H9 (cell line): Measurements from ENCODE around the gene CC2D1A. TPM values are rescaled to one million over a fixed set of nuclear protein-coding genes. Genes with fewer than 3 reads are reported as not detected.

Source experiments
- DNase-seq: peaks from one replicate; pipeline ENCODE4 v3.0.0-alpha.2; 2017
- H2AFZ ChIP-seq: one replicate; pipeline ENCODE4 v1.6.1; 2013; ENCODE audit warnings: mild to moderate bottlenecking, low read length, control low read depth, moderate library complexity
- H2AK5ac ChIP-seq: 2 replicates; pipeline ENCODE4 v1.6.1; 2013; ENCODE audit warnings: low read length, control low read depth, mixed read lengths; ENCODE audit not compliant: insufficient read length
- H2BK120ac ChIP-seq: one replicate; pipeline ENCODE4 v1.6.1; 2013; ENCODE audit warnings: low read depth, mild to moderate bottlenecking, low read length, control low read depth, inconsistent platforms; ENCODE audit not compliant: poor library complexity, severe bottlenecking
- H2BK12ac ChIP-seq: 2 replicates; pipeline ENCODE4 v1.6.1; 2013; ENCODE audit warnings: low read length, control low read depth, mixed read lengths, low read depth; ENCODE audit not compliant: insufficient read length
- H2BK15ac ChIP-seq: 2 replicates; pipeline ENCODE4 v1.6.1; 2013; ENCODE audit warnings: low read depth, low read length, control low read depth
- H2BK20ac ChIP-seq: one replicate; pipeline ENCODE4 v1.6.1; 2013; ENCODE audit warnings: low read depth, mild to moderate bottlenecking, low read length, control low read depth, inconsistent platforms; ENCODE audit not compliant: poor library complexity, severe bottlenecking
- H2BK5ac ChIP-seq: 2 replicates; pipeline ENCODE4 v1.6.1; 2013; ENCODE audit warnings: low read length, control low read depth, mixed read lengths; ENCODE audit not compliant: insufficient read length
- H3K14ac ChIP-seq: 2 replicates; pipeline ENCODE4 v1.6.1; 2013; ENCODE audit warnings: low read length, control low read depth; ENCODE audit not compliant: insufficient read depth
- H3K18ac ChIP-seq: 2 replicates; pipeline ENCODE4 v1.6.1; 2013; ENCODE audit warnings: low read depth, mild to moderate bottlenecking, mixed read lengths, low read length, control low read depth; ENCODE audit not compliant: insufficient read length
- H3K23ac ChIP-seq: 2 replicates; pipeline ENCODE4 v1.6.1; 2013; ENCODE audit warnings: low read length, control low read depth, mixed read lengths, low read depth; ENCODE audit not compliant: insufficient read length
- H3K23me2 ChIP-seq: 2 replicates; pipeline ENCODE4 v1.6.1; 2013; ENCODE audit warnings: low read depth, mild to moderate bottlenecking, mixed read lengths, low read length, control low read depth; ENCODE audit not compliant: insufficient read length, poor library complexity, severe bottlenecking
- H3K27ac ChIP-seq: 2 replicates; pipeline ENCODE4 v1.5.1; 2013; ENCODE audit warnings: low read length, control low read depth, mixed read lengths, low read depth; ENCODE audit not compliant: insufficient read length
- H3K27me3 ChIP-seq: 2 replicates; pipeline ENCODE4 v1.6.1; 2013; ENCODE audit warnings: low read length, control low read depth, inconsistent platforms; ENCODE audit not compliant: insufficient read depth
- H3K4ac ChIP-seq: 2 replicates; pipeline ENCODE4 v1.6.1; 2013; ENCODE audit warnings: low read depth, mild to moderate bottlenecking, control low read depth, inconsistent platforms, low read length, moderate library complexity
- H3K4me1 ChIP-seq: 2 replicates; pipeline ENCODE4 v1.6.1; 2013; ENCODE audit warnings: low read length, control low read depth, inconsistent platforms; ENCODE audit not compliant: insufficient read depth
- H3K4me2 ChIP-seq: 2 replicates; pipeline ENCODE4 v1.6.1; 2013; ENCODE audit warnings: low read length, control low read depth, mixed read lengths; ENCODE audit not compliant: insufficient read length, insufficient read depth
- H3K56ac ChIP-seq: 2 replicates; pipeline ENCODE4 v1.6.1; 2013; ENCODE audit warnings: low read depth, mild to moderate bottlenecking, mixed read lengths, low read length, control low read depth; ENCODE audit not compliant: insufficient read length
- H3K79me1 ChIP-seq: 2 replicates; pipeline ENCODE4 v1.6.1; 2013; ENCODE audit warnings: low read depth, mild to moderate bottlenecking, moderate library complexity, low read length, control low read depth, inconsistent platforms; ENCODE audit not compliant: insufficient read depth, poor library complexity, severe bottlenecking
- H3K79me2 ChIP-seq: 2 replicates; pipeline ENCODE4 v1.6.1; 2013; ENCODE audit warnings: low read length, control low read depth, inconsistent platforms; ENCODE audit not compliant: insufficient read depth
- H3K9ac ChIP-seq: 2 replicates; pipeline ENCODE4 v1.6.1; 2013; ENCODE audit warnings: low read length, control low read depth, mixed read lengths; ENCODE audit not compliant: insufficient read length; ENCODE audit errors: extremely low read depth
- H3K9me3 ChIP-seq: one replicate; pipeline ENCODE4 v1.6.1; 2013; ENCODE audit warnings: low read depth, low read length, inconsistent platforms; ENCODE audit not compliant: control insufficient read depth
- H3T11ph ChIP-seq: one replicate; pipeline ENCODE4 v1.6.1; 2013; ENCODE audit warnings: mild to moderate bottlenecking, low read length, control low read depth, inconsistent platforms
- H4K20me1 ChIP-seq: one replicate; pipeline ENCODE4 v1.6.1; 2013; ENCODE audit not compliant: control insufficient read depth, insufficient read length, insufficient read depth
- H4K5ac ChIP-seq: 2 replicates; pipeline ENCODE4 v1.6.1; 2013; ENCODE audit warnings: low read depth, mild to moderate bottlenecking, mixed read lengths, low read length, control low read depth; ENCODE audit not compliant: insufficient read length
- H4K8ac ChIP-seq: replicated peaks from 2 replicates; pipeline ENCODE4 v1.6.1; 2013; ENCODE audit warnings: low read length, control low read depth, mixed read lengths, low read depth; ENCODE audit not compliant: insufficient read length
- H4K91ac ChIP-seq: 2 replicates; pipeline ENCODE4 v1.6.1; 2013; ENCODE audit warnings: low read depth, mild to moderate bottlenecking, moderate library complexity, mixed read lengths, low read length, control low read depth; ENCODE audit not compliant: insufficient read length
- H3K27ac Mint-ChIP-seq, 3 experiments: 2 replicates in 2 of 3; 3 replicates in 1 of 3; pipeline ENCODE4 v1.8.0; 2020 to 2021; ENCODE audit warnings: mixed read lengths in 3 of 3, mild to moderate bottlenecking in 1 of 3, moderate library complexity in 1 of 3
- H3K27me3 Mint-ChIP-seq: 2 replicates; pipeline ENCODE4 v1.8.0; 2021; ENCODE audit warnings: low read depth, mild to moderate bottlenecking, moderate library complexity, mixed read lengths
- H3K36me3 Mint-ChIP-seq, 3 experiments: 2 replicates in 2 of 3; 3 replicates in 1 of 3; pipeline ENCODE4 v1.8.0; 2020 to 2021; ENCODE audit warnings: low read depth in 3 of 3, mixed read lengths in 3 of 3; ENCODE audit not compliant: insufficient read depth in 1 of 3
- H3K4me1 Mint-ChIP-seq, 2 experiments: 2 replicates each; pipeline ENCODE4 v1.8.0; 2020; ENCODE audit warnings: mixed read lengths in 2 of 2
- H3K4me3 Mint-ChIP-seq, 2 experiments: 2 replicates in 1 of 2; 3 replicates in 1 of 2; pipeline ENCODE4 v1.8.0; 2020 to 2021; ENCODE audit warnings: mild to moderate bottlenecking in 2 of 2, mixed read lengths in 2 of 2, moderate library complexity in 1 of 2
- H3K9me3 Mint-ChIP-seq, 2 experiments: 2 replicates in 1 of 2; 3 replicates in 1 of 2; pipeline ENCODE4 v1.8.0; 2020; ENCODE audit warnings: mild to moderate bottlenecking in 2 of 2, mixed read lengths in 2 of 2, moderate library complexity in 1 of 2
- WGBS: extraction: QIAGEN DNeasy Blood & Tissue Kit; methylation state at CpG from one replicate; pipeline ENCODE4 v1.1.7; 2013; ENCODE audit warnings: missing lambda C conversion rate, low lambda C conversion rate, mixed read lengths; ENCODE audit not compliant: insufficient read length; ENCODE audit errors: extremely low coverage; 5-methylcytosine and 5-hydroxymethylcytosine counted together
- total RNA-seq: library from RNA; stranded (reverse); gene quantifications from 2 replicates; pipeline ENCODE4 v1.2.1, GENCODE V29; 2021
- TF ChIP-seq, protein P1 (sequence below): fragments of 200-600 bp; sonication (generic); conservative IDR thresholded peaks from 3 replicates; pipeline ENCODE4 v1.8.0; 2021; ENCODE audit warnings: antibody characterized with exemption, mild to moderate bottlenecking

CC2D1A gene
- total RNA-seq, 1 experiment from 2014 or later, result 48.5 TPM

DNA sequence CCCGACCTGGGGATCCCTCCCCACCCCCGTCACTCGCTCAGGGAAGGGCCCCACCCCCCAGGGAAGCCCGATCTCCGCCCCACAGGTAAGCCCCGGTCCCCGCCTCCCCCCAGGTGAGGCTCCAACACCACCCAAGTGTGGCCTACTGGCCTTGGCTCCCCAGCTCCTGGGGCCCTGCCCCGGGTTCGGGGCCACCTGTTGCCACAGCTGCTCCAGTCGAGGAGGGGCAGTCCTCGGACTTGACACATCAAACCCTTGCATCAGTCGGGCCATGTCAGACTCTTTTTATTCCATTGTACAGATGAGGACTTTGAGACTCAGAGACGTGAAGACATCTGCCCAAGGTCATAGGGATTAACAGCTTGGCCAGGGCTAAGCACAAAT, 512 bp downstream of the CC2D1A start:
- H3K9me3 Mint-ChIP-seq, result peaks cover 0 to 2% of the 10 kb centered on the region in 2 experiments; a peak in 2 of 5 replicates
- no peak overlapping the region for H4K8ac ChIP-seq
- H3K9me3 ChIP-seq, result no peaks in the 10 kb centered on the region
- peaks cover 9 to 10% of the 10 kb centered on the region in 2 experiments for H3K4me1 Mint-ChIP-seq
- no peak overlapping the region for H2AK5ac ChIP-seq
- no peak overlapping the region for H4K5ac ChIP-seq
- peaks cover 14% of the 10 kb centered on the region for H3K27me3 Mint-ChIP-seq
- H3K23me2 ChIP-seq, result peaks cover 10% of the 10 kb centered on the region
- no peak overlapping the region for H3K14ac ChIP-seq
- H3K27me3 ChIP-seq, result no peaks in the 10 kb centered on the region
- DNase-seq, result no peak
- no peak overlapping the region for H2AFZ ChIP-seq
- no peaks in the 10 kb centered on the region for H4K20me1 ChIP-seq
- H3K79me1 ChIP-seq, result no peaks in the 10 kb centered on the region
- H3K27ac ChIP-seq, result no peak overlapping the region
- no peak overlapping the region for H3K9ac ChIP-seq
- H3K4ac ChIP-seq, result no peak overlapping the region
- H2BK12ac ChIP-seq, result no peak overlapping the region
- no peak overlapping the region for H2BK120ac ChIP-seq
- H3K4me2 ChIP-seq, result peak overlapping the region; percentile 80
- no CpG with 5 or more reads among the region's 13 CpGs for WGBS
- no peaks in the 10 kb centered on the region for H3K4me1 ChIP-seq
- H3K56ac ChIP-seq, result no peak overlapping the region
- peak overlapping the region; percentile 81 to 86 for H3K4me3 Mint-ChIP-seq
- H3K18ac ChIP-seq, result no peak overlapping the region
- H4K91ac ChIP-seq, result no peak overlapping the region
- H2BK15ac ChIP-seq, result no peak overlapping the region
- no peak overlapping the region for H2BK5ac ChIP-seq
- H3K36me3 Mint-ChIP-seq, result peaks cover 6 to 23% (median 11%) of the 10 kb centered on the region in 3 experiments; a peak in 6 of 7 replicates
- TF ChIP-seq, protein P1, sequence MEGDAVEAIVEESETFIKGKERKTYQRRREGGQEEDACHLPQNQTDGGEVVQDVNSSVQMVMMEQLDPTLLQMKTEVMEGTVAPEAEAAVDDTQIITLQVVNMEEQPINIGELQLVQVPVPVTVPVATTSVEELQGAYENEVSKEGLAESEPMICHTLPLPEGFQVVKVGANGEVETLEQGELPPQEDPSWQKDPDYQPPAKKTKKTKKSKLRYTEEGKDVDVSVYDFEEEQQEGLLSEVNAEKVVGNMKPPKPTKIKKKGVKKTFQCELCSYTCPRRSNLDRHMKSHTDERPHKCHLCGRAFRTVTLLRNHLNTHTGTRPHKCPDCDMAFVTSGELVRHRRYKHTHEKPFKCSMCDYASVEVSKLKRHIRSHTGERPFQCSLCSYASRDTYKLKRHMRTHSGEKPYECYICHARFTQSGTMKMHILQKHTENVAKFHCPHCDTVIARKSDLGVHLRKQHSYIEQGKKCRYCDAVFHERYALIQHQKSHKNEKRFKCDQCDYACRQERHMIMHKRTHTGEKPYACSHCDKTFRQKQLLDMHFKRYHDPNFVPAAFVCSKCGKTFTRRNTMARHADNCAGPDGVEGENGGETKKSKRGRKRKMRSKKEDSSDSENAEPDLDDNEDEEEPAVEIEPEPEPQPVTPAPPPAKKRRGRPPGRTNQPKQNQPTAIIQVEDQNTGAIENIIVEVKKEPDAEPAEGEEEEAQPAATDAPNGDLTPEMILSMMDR, result no peak
- no peak overlapping the region for H3K23ac ChIP-seq
- H2BK20ac ChIP-seq, result no peak overlapping the region
- peak overlapping the region in 1 of 3 experiments; percentile 82; a peak in 2 of 7 replicates for H3K27ac Mint-ChIP-seq
- no peaks in the 10 kb centered on the region for H3K79me2 ChIP-seq
- H3T11ph ChIP-seq, result no peak overlapping the region
